ENCODE results near the gene LRRC74B.

Gene LRRC74B

DNA sequence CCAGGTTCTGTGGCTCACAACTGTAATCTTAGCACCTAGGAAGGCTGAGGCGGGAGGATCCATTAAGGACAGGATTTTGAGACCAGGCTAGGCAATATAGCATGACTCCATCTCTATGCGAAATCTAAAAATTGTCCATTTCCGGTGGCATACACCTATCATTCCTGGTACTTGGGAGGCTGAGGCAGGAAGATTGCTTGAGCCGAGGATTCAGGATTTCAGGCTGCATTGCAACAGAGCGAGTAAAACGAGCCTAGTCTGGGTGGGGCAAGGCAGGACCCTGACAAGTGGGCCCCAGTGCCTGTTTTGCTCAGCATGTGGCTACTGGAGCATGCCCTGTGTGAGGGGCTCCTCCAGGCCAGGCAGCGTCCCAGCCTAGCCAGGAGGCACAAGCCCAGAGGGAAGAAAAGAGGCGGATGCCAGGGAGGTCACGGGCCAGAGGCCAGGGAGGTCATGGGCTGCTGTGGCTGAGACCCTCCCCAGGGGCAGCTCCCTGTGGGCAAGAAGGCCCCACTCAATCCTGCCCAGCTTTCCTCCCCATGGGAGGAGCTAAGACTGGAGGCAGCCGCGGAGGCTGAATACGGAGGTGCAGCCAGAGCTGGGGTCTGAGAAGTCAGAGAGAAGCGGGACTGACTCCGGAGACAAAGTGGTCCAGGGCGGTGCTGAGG lies 8.4 kb downstream of the LRRC74B start:
- Histone ChIP-seq H4K20me1 (ENCODE audit: insufficient read depth, low read length) (no peaks in the 10 kb centered on the region), H3K4me2 (ENCODE audit: low read length) (no peak overlapping the region), H3K9me3 (ENCODE audit: low read length) (no peaks in the 10 kb centered on the region), H3K9ac (ENCODE audit: low read length) (no peak overlapping the region), H3K9me2 (ENCODE audit: low read depth, low read length) (no peaks in the 10 kb centered on the region), H3K36me3 (ENCODE audit: insufficient read depth, low read length) (no peaks in the 10 kb centered on the region), H3K27me3 (ENCODE audit: insufficient read depth, low read length) (peaks cover 3% of the 10 kb centered on the region; the same call in 1 of the 2 replicates), H3K79me2 (ENCODE audit: insufficient read depth, low read length) (no peaks in the 10 kb centered on the region), H3K4me1 (ENCODE audit: insufficient read depth, low read length, severe bottlenecking) (no peaks in the 10 kb centered on the region), H2AFZ (ENCODE audit: low read length) (no peak overlapping the region), H3K27ac (ENCODE audit: low read depth, low read length, poor library complexity, severe bottlenecking) (no peak overlapping the region), H3F3A (ENCODE audit: insufficient read depth, low read length) (no peaks in the 10 kb centered on the region), H3K4me3 (ENCODE audit: low read depth, low read length, poor library complexity, severe bottlenecking) (no peak overlapping the region)
- TF ChIP-seq EZH2 (IDR thresholded peaks at IDR 0.05; ENCODE audit: borderline replicate concordance, low read length) = no peak
- TF ChIP-seq, protein P1, sequence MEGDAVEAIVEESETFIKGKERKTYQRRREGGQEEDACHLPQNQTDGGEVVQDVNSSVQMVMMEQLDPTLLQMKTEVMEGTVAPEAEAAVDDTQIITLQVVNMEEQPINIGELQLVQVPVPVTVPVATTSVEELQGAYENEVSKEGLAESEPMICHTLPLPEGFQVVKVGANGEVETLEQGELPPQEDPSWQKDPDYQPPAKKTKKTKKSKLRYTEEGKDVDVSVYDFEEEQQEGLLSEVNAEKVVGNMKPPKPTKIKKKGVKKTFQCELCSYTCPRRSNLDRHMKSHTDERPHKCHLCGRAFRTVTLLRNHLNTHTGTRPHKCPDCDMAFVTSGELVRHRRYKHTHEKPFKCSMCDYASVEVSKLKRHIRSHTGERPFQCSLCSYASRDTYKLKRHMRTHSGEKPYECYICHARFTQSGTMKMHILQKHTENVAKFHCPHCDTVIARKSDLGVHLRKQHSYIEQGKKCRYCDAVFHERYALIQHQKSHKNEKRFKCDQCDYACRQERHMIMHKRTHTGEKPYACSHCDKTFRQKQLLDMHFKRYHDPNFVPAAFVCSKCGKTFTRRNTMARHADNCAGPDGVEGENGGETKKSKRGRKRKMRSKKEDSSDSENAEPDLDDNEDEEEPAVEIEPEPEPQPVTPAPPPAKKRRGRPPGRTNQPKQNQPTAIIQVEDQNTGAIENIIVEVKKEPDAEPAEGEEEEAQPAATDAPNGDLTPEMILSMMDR (IDR thresholded peaks at IDR 0.05; ENCODE audit: low read length) = no peak

DNA sequence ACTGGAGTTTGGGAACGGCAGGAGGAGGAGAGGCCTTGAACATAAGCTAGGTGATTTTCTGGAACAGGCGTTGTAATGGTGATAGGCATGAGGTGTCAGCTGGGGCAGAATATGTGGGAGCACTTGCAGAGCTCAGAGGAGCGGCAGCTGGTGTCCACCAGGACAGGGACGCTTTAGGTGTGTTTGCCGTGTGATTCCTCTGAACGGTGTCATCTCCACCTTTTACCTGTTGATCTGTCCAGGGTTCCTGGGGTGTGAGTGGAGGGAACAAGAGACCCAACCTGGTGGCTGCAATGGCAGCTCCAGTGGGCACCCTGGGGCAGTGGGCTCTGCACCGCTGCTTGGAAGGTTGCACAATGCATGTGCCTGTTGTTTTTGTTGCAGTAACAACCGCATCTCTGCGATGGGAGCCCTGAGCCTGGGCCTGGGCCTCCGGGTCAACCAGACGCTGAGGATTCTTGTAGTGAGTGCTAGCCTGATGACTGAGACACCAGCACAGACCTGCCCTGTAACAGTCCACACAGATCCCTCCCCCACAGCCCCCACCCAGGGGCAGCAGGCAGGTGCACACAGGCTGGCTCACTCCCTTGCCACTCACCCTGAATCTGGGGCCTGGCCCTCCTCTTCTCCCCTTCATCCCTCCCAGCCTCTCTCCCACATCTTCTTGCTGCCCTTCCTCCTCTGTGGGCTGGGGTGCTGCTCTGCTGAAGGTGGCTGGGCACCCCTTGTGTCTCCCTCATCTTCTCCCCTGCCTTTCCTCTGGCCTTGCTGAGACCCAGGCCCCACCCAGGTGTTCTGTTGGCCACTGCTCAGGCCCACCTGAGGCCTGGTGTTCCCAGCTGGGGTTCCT lies 9.2 kb downstream of the LRRC74B start:
- Histone ChIP-seq H3K9me2 (ENCODE audit: low read depth, low read length) (no peaks in the 10 kb centered on the region), H3K9me3 (ENCODE audit: low read length) (no peaks in the 10 kb centered on the region), H3K9ac (ENCODE audit: low read length) (no peak overlapping the region), H4K20me1 (ENCODE audit: insufficient read depth, low read length) (no peaks in the 10 kb centered on the region), H3K27me3 (ENCODE audit: insufficient read depth, low read length) (peaks cover 3% of the 10 kb centered on the region; the same call in 1 of the 2 replicates), H3K4me3 (ENCODE audit: low read depth, low read length, poor library complexity, severe bottlenecking) (no peak overlapping the region), H2AFZ (ENCODE audit: low read length) (no peak overlapping the region), H3K79me2 (ENCODE audit: insufficient read depth, low read length) (no peaks in the 10 kb centered on the region), H3K27ac (ENCODE audit: low read depth, low read length, poor library complexity, severe bottlenecking) (no peak overlapping the region), H3F3A (ENCODE audit: insufficient read depth, low read length) (no peaks in the 10 kb centered on the region), H3K36me3 (ENCODE audit: insufficient read depth, low read length) (no peaks in the 10 kb centered on the region), H3K4me2 (ENCODE audit: low read length) (no peak overlapping the region), H3K4me1 (ENCODE audit: insufficient read depth, low read length, severe bottlenecking) (no peaks in the 10 kb centered on the region)
- TF ChIP-seq, protein P1 (IDR thresholded peaks at IDR 0.05; ENCODE audit: low read length) = no peak
- TF ChIP-seq EZH2 (IDR thresholded peaks at IDR 0.05; ENCODE audit: borderline replicate concordance, low read length) = no peak

DNA sequence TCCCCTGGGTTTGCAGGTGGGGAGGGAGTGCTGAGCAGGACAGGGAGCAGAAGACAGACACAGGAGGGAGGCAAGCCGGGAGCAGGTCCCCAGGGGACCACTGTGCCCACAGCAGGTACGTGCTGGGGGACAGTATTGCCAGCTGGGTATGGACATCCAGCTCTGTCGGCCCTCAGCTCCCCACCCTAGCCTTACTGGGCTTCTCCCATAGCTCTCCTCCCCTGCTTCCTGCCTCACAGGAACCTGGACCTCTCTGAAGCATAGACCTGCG lies 9.8 kb downstream of the LRRC74B start:
- no peak overlapping the region for H3K4me2 ChIP-seq (ENCODE audit: low read length)
- H3K4me1 ChIP-seq (ENCODE audit: insufficient read depth, low read length, severe bottlenecking) = no peaks in the 10 kb centered on the region
- no peaks in the 10 kb centered on the region for H3K79me2 ChIP-seq (ENCODE audit: insufficient read depth, low read length)
- no peak overlapping the region for H3K9ac ChIP-seq (ENCODE audit: low read length)
- TF ChIP-seq EZH2 (IDR thresholded peaks at IDR 0.05; ENCODE audit: borderline replicate concordance, low read length) = no peak
- TF ChIP-seq, protein P1 (IDR thresholded peaks at IDR 0.05; ENCODE audit: low read length) = no peak
- H3F3A ChIP-seq (ENCODE audit: insufficient read depth, low read length) = no peaks in the 10 kb centered on the region
- H4K20me1 ChIP-seq (ENCODE audit: insufficient read depth, low read length) = no peaks in the 10 kb centered on the region
- H3K4me3 ChIP-seq (ENCODE audit: low read depth, low read length, poor library complexity, severe bottlenecking) = no peak overlapping the region
- no peak overlapping the region for H3K27ac ChIP-seq (ENCODE audit: low read depth, low read length, poor library complexity, severe bottlenecking)
- H2AFZ ChIP-seq (ENCODE audit: low read length) = no peak overlapping the region
- peaks cover 3% of the 10 kb centered on the region; the same call in 1 of the 2 replicates for H3K27me3 ChIP-seq (ENCODE audit: insufficient read depth, low read length)
- H3K36me3 ChIP-seq (ENCODE audit: insufficient read depth, low read length) = no peaks in the 10 kb centered on the region
- no peaks in the 10 kb centered on the region for H3K9me3 ChIP-seq (ENCODE audit: low read length)
- H3K9me2 ChIP-seq (ENCODE audit: low read depth, low read length) = no peaks in the 10 kb centered on the region
